ENCODE data around the gene DENND1A.
A peak's percentile ranks its signal among the peaks of the same experiment; 100 is the strongest.

The DENND1A gene

DNA sequence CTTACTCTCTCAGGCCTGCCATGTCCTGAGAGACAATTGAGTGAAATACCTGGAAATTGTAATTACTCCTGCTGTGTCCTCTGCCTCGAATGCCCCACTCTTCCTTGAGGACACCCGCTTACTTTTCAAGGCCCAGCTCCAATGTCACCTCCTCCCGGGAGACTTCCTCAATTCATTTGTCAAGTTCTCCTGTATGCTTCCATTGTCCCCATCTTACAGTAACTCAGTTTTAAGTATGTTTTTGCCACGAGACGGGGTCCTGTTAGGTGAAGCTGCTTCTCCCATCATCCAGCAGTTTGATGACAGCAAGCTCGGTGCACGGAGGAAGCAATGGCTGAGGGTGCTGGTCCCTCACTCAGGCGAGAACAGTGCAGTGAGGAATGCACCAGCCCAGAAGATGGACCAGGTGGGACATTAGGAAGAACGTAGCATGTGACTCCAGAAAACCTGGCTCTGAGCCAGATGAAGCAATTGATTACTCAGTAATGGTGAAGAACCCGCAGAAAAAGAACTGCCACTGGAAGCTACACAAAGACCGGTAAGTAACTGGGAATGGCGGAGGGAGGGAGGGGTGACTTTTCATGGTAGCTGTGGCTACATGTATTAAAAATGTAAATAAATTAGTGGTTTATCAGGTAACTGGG, 274.8 kb downstream of the DENND1A start:
- peaks cover 14% of the 10 kb centered on the region for H3K36me3 Mint-ChIP-seq (ENCODE audit: low read depth)
- peaks cover 3% of the 10 kb centered on the region for H3K9me3 Mint-ChIP-seq
- no peak for DNase-seq
- H3K27me3 Mint-ChIP-seq (ENCODE audit: low read depth, poor library complexity) = peaks cover 5% of the 10 kb centered on the region
- H3K27ac Mint-ChIP-seq = no peak overlapping the region
- H3K4me3 Mint-ChIP-seq = no peak overlapping the region
- peaks cover 43% of the 10 kb centered on the region for H3K4me1 Mint-ChIP-seq
- TF ChIP-seq, protein P1, sequence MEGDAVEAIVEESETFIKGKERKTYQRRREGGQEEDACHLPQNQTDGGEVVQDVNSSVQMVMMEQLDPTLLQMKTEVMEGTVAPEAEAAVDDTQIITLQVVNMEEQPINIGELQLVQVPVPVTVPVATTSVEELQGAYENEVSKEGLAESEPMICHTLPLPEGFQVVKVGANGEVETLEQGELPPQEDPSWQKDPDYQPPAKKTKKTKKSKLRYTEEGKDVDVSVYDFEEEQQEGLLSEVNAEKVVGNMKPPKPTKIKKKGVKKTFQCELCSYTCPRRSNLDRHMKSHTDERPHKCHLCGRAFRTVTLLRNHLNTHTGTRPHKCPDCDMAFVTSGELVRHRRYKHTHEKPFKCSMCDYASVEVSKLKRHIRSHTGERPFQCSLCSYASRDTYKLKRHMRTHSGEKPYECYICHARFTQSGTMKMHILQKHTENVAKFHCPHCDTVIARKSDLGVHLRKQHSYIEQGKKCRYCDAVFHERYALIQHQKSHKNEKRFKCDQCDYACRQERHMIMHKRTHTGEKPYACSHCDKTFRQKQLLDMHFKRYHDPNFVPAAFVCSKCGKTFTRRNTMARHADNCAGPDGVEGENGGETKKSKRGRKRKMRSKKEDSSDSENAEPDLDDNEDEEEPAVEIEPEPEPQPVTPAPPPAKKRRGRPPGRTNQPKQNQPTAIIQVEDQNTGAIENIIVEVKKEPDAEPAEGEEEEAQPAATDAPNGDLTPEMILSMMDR (IDR thresholded peaks at IDR 0.05) = no peak

DNA sequence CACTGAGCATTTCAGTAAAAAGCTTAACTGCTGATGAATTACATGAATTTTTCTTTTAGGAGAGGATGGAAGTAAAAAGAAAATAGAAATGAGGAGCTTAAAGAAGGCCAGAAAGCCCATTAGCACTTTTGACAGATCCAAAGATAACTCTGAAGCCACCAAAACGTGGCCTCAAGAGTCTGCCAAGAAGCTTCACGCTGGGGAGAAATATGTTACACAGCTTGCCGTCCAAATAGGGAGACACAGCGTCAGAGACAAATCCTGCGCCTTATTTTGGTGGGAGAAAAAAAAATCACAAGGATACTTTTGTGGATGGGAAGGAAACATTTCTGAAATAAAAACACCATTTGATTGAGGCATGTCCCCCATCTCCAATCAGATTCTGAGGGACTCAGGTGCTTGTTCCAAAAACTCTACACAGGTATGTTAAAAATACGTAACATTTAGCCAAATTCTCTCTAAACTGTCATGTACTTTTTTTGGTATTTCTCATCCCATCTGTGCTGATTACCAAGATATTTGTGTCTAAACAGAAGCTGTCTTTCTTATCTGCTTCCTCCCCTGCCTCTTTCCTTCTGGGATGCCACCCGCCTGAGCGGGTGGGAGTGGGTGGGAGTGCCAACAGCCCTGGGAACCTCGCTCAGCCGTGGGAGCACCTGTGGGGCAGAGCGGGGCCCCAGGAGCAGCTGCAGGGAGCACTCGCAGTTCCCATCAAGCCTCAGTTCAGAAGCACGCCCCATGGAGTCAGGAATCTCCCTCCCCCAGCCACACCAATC, 275.5 kb downstream of the DENND1A start:
- H3K36me3 Mint-ChIP-seq (ENCODE audit: low read depth) = peaks cover 14% of the 10 kb centered on the region
- DNase-seq = no peak
- H3K27ac Mint-ChIP-seq = peak overlapping the region; percentile 9
- TF ChIP-seq, protein P1 (IDR thresholded peaks at IDR 0.05) = no peak
- peaks cover 38% of the 10 kb centered on the region for H3K4me1 Mint-ChIP-seq
- no peak overlapping the region for H3K4me3 Mint-ChIP-seq
- peaks cover 5% of the 10 kb centered on the region for H3K27me3 Mint-ChIP-seq (ENCODE audit: low read depth, poor library complexity)
- peaks cover 3% of the 10 kb centered on the region for H3K9me3 Mint-ChIP-seq

- no peak overlapping the region for H3K27ac Mint-ChIP-seq
- H3K27me3 Mint-ChIP-seq (ENCODE audit: low read depth, poor library complexity) = peaks cover 5% of the 10 kb centered on the region
- peaks cover 12% of the 10 kb centered on the region for H3K36me3 Mint-ChIP-seq (ENCODE audit: low read depth)
- H3K4me3 Mint-ChIP-seq = no peak overlapping the region
- H3K9me3 Mint-ChIP-seq = peaks cover 3% of the 10 kb centered on the region
- DNase-seq = no peak
- TF ChIP-seq, protein P1 (IDR thresholded peaks at IDR 0.05) = no peak
- H3K4me1 Mint-ChIP-seq = peaks cover 28% of the 10 kb centered on the region
Measured at GRCh38 chr9:123652416-123652815, 277.5 kb downstream of the DENND1A start.

DNA sequence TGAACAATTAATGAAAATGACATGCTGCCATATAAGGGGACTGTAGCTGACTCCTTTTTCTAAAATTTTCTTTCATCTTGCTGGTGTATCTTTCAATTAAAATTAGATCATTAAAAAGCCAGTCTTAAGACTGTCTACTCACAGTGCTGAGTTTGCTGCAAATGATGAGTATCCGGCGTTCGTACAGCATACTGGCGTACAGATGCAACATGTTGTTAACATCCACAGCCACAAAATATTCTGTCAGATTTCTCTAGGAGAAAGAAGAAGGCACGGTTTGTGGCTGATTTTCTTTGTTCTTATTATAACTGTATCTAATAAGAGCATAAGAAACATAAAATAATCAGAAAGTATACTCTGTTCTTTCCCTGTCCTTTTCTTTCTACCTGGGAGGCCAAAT, 278.1 kb downstream of the DENND1A start:
- TF ChIP-seq, protein P1 (IDR thresholded peaks at IDR 0.05) = no peak
- no peak for DNase-seq
- Mint-ChIP-seq H3K27ac (no peak overlapping the region), H3K4me3 (no peak overlapping the region), H3K36me3 (ENCODE audit: low read depth) (peaks cover 15% of the 10 kb centered on the region), H3K4me1 (peaks cover 27% of the 10 kb centered on the region), H3K27me3 (ENCODE audit: low read depth, poor library complexity) (peaks cover 5% of the 10 kb centered on the region), H3K9me3 (peaks cover 3% of the 10 kb centered on the region)

GRCh38 chr9:123651273-123651672, 278.7 kb downstream of the DENND1A start:
- Mint-ChIP-seq H3K36me3 (ENCODE audit: low read depth) (peaks cover 21% of the 10 kb centered on the region), H3K27ac (no peak overlapping the region), H3K4me3 (no peak overlapping the region), H3K4me1 (peaks cover 23% of the 10 kb centered on the region), H3K27me3 (ENCODE audit: low read depth, poor library complexity) (peaks cover 5% of the 10 kb centered on the region), H3K9me3 (peaks cover 3% of the 10 kb centered on the region)
- TF ChIP-seq, protein P1 (IDR thresholded peaks at IDR 0.05) = no peak
- DNase-seq = no peak
